T-helper 1 cell treated with Interleukin-12 subunit alpha and Interleukin-12 subunit beta and Interleukin-4 antibody, amounts not matched to agents 30 μg/mL and 1 μg/mL, for 36 hours (primary cell): Measurements from ENCODE around the gene FERMT3.
A peak's percentile ranks its signal among the peaks of the same experiment; 100 is the strongest.

ENCODE experiments used
- H3K27ac Mint-ChIP-seq: one replicate; pipeline ENCODE4 v1.8.0; 2021; ENCODE audit warnings: mild to moderate bottlenecking, mixed read lengths
- H3K27me3 Mint-ChIP-seq: one replicate; pipeline ENCODE4 v1.8.0; 2021; ENCODE audit warnings: low read depth, mixed read lengths
- H3K36me3 Mint-ChIP-seq: one replicate; pipeline ENCODE4 v1.8.0; 2021; ENCODE audit warnings: low read depth, mixed read lengths
- H3K4me1 Mint-ChIP-seq: one replicate; pipeline ENCODE4 v1.8.0; 2021; ENCODE audit warnings: low read depth, mixed read lengths
- H3K4me3 Mint-ChIP-seq: one replicate; pipeline ENCODE4 v1.8.0; 2021; ENCODE audit warnings: mild to moderate bottlenecking, moderate library complexity, mixed read lengths
- H3K9me3 Mint-ChIP-seq: one replicate; pipeline ENCODE4 v1.8.0; 2021; ENCODE audit warnings: mixed read lengths

The FERMT3 gene

DNA sequence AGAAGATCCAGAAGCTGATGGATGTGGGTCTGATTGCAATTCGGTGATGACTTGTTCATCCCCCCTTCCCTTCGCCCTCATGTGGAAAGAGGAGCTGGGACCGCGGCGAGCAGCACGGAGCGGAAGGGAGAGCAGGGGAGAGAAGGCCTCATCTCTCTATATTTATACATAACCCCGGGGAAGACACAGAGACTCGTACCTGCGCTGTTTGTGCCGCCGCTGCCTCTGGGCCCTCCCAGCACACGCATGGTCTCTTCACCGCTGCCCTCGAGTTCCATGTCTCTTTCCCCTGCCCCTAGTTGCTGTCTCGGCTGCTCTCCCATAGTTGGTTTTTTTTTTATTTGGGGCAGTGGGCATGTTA is 2.5 kb upstream of the FERMT3 start:
- Mint-ChIP-seq H3K27me3 (no peaks in the 10 kb centered on the region), H3K36me3 (peaks cover 59% of the 10 kb centered on the region), H3K27ac (peak overlapping the region; percentile 88), H3K9me3 (no peaks in the 10 kb centered on the region), H3K4me1 (peaks cover 25% of the 10 kb centered on the region), H3K4me3 (peak overlapping the region; percentile 28)

DNA sequence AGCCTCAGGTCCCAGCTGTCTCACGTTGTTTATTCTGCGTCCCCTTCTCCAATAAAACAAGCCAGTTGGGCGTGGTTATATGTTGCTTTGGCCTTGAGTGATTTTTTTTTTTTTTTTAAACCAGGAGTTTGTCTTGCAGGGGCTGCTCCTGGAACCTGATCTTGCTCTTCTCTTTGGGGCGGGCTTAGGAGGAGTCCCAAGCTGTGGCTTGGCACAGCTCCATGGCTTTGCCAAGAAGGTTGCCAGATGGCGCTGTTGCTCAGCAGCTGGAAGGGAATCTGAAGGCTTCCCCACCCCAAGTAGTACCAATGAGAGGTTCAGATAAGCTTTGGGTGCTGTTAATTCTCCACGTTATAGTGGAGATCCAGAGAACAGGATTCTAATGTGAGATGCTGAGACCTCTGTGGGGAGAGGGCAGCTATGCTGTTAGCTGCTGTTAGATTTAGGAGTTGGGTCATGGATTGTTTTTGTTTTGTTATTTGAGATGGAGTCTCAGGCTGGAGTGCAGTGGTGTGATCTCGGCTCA is 2.0 kb upstream of the FERMT3 start:
- H3K36me3 Mint-ChIP-seq = peaks cover 62% of the 10 kb centered on the region
- no peaks in the 10 kb centered on the region for H3K27me3 Mint-ChIP-seq
- H3K4me1 Mint-ChIP-seq = peaks cover 28% of the 10 kb centered on the region
- peak overlapping the region; percentile 88 for H3K27ac Mint-ChIP-seq
- peak overlapping the region; percentile 70 for H3K4me3 Mint-ChIP-seq
- H3K9me3 Mint-ChIP-seq = no peaks in the 10 kb centered on the region

DNA sequence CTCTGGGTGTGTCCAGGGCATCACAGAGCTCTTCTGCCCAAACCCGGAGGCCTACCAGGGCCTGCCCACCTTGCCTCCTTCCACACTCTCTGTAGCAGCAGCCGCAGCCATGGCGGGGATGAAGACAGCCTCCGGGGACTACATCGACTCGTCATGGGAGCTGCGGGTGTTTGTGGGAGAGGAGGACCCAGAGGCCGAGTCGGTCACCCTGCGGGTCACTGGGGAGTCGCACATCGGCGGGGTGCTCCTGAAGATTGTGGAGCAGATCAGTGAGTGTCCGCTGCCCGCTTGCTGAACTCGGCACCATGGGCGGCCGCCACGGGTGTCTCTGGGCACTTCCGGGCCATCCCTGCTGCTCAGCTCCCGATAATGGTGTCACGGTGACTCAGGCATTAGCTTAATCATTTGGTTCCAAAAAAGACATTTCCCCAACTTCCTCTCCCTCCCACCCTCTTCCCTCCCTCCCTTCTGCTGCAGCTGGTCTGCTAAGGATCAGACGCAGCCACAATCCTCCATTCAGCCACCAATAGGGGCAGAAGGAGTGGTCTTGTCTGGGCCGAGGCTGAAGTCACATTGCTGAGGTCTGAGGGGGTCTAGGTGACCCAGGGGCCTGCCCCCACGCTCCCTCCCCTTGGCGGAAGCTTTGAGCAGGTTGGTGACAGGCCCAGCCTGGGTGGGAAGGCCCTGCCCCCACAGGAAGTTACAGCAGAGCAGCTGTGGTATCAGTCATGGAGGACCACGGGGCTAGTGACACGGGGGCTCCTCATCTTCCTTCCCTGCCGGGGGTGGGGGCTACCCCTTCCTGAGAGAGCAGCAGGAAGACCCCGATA is 950 bp downstream of the FERMT3 start:
- Mint-ChIP-seq H3K4me3 (peak overlapping the region; percentile 90), H3K27me3 (no peaks in the 10 kb centered on the region), H3K9me3 (no peaks in the 10 kb centered on the region), H3K36me3 (peaks cover 59% of the 10 kb centered on the region), H3K27ac (peak overlapping the region; percentile 95), H3K4me1 (peaks cover 32% of the 10 kb centered on the region)

DNA sequence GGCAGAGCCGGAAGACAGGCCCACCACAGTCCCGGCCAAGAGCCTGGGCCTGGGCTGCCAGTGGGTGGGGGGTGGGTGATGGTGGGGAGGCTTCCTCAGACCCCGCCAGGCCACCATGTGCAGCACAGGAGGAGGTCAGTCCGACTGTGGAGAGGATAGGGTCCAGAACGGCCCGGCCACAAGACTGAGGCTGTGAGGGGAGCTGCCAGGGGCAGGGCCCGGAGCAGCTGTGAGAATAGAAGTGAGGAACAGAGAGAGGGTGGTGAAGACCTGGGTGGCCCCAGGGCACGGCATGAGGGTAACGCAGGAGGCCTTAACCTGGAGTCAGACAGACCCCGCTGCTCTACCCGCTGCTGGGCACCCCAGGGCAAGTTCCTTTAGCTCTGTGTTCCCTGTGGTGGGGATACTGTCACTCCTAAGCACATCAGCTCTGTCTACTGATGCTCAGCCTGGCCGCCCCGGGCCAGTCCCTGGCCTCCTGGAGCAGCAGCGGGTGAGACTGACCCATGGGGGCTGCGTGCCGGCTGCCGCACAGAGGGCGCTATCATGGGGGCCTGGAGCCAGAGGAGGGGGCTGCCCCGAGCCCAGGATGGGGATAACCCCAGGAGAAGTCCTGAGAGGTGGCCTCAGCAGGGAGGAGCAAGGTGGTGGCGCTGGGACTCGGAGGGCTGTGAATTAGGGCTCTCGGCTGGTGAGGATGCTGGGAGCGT is 1.7 kb downstream of the FERMT3 start:
- peak overlapping the region; percentile 90 for H3K4me3 Mint-ChIP-seq
- H3K9me3 Mint-ChIP-seq = no peaks in the 10 kb centered on the region
- H3K27ac Mint-ChIP-seq = peak overlapping the region; percentile 95
- H3K27me3 Mint-ChIP-seq = no peaks in the 10 kb centered on the region
- H3K36me3 Mint-ChIP-seq = peaks cover 53% of the 10 kb centered on the region
- peaks cover 33% of the 10 kb centered on the region for H3K4me1 Mint-ChIP-seq

DNA sequence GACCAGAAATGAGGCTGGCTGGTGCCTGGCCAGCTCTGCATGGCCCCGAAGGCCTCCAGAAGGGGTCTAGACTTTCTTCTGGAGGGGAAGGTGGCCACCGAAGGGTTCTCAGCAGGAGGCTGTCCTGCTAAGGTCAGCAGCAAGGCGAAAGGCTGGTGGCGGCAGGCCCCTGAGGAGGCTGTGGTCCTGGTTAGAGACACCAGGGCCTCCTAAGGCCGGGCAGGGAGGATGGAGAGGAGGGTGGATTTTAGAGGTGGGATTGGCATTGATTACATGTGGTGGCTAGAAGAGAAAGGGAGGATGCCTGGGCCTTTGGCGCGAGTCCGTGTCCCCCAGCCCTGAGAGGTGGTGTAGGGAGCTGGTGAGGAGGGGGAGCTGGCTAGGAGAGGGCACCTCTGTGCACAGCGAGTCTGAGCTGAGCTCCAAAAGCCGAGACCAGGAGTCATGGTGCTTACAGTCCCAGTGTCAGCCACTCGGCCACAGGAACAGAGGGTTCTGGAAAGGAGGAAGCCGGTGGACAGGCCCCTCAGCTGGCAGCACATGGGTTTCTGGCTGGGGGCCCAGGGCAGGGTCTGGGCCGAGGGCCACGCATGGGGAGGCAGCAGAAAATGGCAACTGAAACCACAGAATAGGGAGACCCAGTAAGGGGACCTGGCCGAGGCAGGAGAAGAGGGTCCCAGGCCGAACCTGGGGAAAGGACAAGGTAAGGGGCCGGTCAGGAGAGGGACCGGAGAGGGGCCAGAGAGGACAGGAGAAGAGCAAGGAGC is 2.5 kb downstream of the FERMT3 start:
- H3K36me3 Mint-ChIP-seq = peaks cover 50% of the 10 kb centered on the region
- peaks cover 29% of the 10 kb centered on the region for H3K4me1 Mint-ChIP-seq
- no peaks in the 10 kb centered on the region for H3K27me3 Mint-ChIP-seq
- H3K9me3 Mint-ChIP-seq = no peaks in the 10 kb centered on the region
- peak overlapping the region; percentile 65 for H3K4me3 Mint-ChIP-seq
- H3K27ac Mint-ChIP-seq = peak overlapping the region; percentile 67

DNA sequence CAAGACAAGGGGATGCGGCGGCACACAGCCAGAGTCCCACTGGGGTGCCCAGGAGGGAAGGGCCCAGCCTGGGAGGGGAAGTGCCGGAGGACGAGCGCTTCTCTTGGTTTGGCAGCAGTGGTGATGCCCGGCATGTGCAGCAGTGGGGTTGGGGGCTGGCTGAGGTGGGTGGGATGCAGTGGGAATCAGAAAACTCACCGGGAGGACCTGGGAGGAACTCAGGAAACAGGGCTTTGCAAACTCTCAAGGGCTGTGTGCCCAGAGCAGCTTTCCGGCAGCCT is 3.0 kb downstream of the FERMT3 start:
- Mint-ChIP-seq H3K9me3 (no peaks in the 10 kb centered on the region), H3K4me1 (peaks cover 24% of the 10 kb centered on the region), H3K4me3 (no peak overlapping the region), H3K27me3 (no peaks in the 10 kb centered on the region), H3K27ac (no peak overlapping the region), H3K36me3 (peaks cover 45% of the 10 kb centered on the region)

DNA sequence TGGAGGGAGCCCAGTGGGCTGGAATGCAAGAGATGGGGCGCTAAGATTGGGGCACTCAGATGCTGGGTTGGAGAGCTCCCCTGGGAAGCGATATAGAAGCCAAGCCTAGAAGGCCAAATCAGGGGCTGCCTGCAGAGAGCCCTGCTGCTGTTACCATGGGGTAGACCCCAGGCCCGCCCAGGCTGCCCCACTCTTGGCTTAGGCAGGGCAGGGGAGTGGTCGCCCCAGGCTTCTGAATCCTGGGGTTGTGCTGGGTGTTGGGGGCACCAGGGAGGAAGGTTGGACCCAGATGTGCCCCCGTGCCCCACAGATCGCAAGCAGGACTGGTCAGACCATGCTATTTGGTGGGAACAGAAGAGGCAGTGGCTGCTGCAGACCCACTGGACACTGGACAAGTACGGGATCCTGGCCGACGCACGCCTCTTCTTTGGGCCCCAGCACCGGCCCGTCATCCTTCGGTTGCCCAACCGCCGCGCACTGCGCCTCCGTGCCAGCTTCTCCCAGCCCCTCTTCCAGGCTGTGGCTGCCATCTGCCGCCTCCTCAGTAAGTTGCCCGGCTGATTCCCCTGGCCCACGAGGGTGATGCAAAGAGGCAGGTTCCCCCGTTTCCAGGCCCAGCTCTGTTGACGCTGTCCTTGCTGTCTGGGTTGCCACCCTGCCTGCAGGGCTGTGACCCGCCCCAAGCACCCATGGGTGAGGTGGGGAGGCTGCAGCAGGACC is 3.9 kb downstream of the FERMT3 start:
- Mint-ChIP-seq H3K36me3 (peaks cover 48% of the 10 kb centered on the region), H3K27me3 (no peaks in the 10 kb centered on the region), H3K27ac (peak overlapping the region; percentile 24), H3K4me3 (no peak overlapping the region), H3K4me1 (peaks cover 24% of the 10 kb centered on the region), H3K9me3 (no peaks in the 10 kb centered on the region)

DNA sequence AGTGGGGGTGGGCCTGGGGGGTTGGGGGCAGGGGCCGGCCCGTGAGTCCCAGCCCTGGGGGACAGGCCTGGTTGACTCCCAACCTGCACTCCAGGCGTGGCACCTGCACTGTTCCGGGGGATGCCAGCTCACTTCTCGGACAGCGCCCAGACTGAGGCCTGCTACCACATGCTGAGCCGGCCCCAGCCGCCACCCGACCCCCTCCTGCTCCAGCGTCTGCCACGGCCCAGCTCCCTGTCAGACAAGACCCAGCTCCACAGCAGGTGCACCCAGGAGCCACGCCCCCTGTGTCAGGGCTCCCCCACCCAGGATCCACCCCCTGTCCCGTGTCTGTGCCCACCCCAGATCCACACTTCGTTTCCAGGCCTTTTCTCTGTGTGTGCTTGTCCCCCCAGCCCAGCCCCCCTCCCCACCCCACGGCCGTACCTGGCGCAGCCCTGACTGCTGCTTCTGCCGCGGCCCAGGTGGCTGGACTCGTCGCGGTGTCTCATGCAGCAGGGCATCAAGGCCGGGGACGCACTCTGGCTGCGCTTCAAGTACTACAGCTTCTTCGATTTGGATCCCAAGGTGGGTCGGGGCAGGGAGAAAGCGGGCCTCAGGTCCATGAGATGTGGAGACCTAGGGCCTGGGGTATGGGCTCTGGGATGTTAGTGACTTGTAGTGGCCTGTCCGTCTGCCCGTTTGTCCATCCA is 4.8 kb downstream of the FERMT3 start:
- no peak overlapping the region for H3K27ac Mint-ChIP-seq
- no peaks in the 10 kb centered on the region for H3K27me3 Mint-ChIP-seq
- H3K9me3 Mint-ChIP-seq = no peaks in the 10 kb centered on the region
- H3K36me3 Mint-ChIP-seq = peaks cover 46% of the 10 kb centered on the region
- H3K4me3 Mint-ChIP-seq = no peak overlapping the region
- H3K4me1 Mint-ChIP-seq = peaks cover 19% of the 10 kb centered on the region

DNA sequence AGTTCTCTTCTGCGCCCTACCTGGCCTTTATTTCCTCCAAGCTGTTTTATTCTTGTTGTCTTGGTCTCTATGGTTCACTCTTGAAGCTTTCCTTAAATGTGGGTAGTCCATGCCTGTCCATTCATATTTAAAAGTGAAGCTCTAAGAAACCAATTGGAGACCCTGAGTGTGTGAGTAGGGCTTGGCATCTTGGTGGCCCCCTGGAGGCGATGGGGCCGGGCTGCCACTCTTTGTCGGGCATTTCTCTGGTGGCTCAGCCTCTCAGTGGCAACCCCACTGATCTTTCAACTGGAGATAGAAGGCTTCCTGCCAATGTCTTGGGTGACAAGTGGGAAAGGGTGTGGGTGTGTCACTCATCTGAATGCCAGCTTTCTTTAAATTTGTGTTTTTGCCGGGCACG is 10.4 kb downstream of the FERMT3 start:
- H3K36me3 Mint-ChIP-seq = peaks cover 29% of the 10 kb centered on the region
- no peaks in the 10 kb centered on the region for H3K27me3 Mint-ChIP-seq
- no peak overlapping the region for H3K27ac Mint-ChIP-seq
- no peaks in the 10 kb centered on the region for H3K9me3 Mint-ChIP-seq
- peaks cover 14% of the 10 kb centered on the region for H3K4me1 Mint-ChIP-seq
- H3K4me3 Mint-ChIP-seq = no peak overlapping the region

DNA sequence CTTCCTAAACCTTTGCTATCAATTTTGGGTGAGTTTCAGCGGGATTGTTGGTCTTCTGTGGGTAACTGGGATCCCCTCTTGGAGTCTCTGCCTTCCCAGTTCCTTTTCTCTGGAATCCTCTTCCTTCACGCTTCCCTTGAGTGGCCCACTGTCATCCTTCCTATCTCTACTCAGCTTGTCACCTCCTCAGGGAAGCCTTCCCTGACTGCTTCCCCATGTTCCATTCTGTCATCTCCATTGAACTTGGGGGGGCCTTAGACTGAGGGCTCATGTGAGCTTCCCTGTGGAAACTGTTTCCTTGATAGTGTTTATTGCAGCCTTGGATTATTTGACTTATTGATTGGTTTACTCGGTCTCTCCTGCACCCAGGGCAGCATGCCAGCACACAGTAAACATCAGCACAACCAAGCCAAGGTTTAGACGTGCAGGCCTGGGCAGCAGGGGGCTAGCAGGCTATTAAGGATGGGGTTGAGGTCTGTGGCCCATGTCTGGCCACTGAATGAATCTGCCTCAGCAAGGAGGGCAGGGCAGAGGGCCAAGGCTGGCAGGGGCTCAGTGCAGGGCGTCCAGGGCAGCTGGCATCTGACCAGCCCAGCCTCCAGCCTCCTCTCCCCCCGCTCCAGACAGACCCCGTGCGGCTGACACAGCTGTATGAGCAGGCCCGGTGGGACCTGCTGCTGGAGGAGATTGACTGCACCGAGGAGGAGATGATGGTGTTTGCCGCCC is 12.3 kb downstream of the FERMT3 start:
- no peaks in the 10 kb centered on the region for H3K9me3 Mint-ChIP-seq
- H3K27ac Mint-ChIP-seq = no peak overlapping the region
- no peak overlapping the region for H3K4me3 Mint-ChIP-seq
- H3K4me1 Mint-ChIP-seq = peaks cover 8% of the 10 kb centered on the region
- H3K27me3 Mint-ChIP-seq = no peaks in the 10 kb centered on the region
- H3K36me3 Mint-ChIP-seq = peaks cover 20% of the 10 kb centered on the region

DNA sequence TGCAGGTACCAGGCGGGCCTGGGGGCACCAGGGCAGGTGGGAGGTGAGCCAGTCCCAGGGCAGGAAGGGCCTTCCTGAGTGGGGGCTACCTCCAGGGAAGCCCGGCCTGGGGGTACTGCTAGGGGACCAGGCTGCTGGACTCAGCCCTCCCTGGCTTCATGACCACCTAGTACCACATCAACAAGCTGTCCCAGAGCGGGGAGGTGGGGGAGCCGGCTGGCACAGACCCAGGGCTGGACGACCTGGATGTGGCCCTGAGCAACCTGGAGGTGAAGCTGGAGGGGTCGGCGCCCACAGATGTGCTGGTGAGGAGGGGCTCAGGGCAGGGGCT is 12.8 kb downstream of the FERMT3 start:
- Mint-ChIP-seq H3K27me3 (no peaks in the 10 kb centered on the region), H3K4me3 (no peak overlapping the region), H3K4me1 (peaks cover 8% of the 10 kb centered on the region), H3K9me3 (no peaks in the 10 kb centered on the region), H3K27ac (no peak overlapping the region), H3K36me3 (peaks cover 18% of the 10 kb centered on the region)

DNA sequence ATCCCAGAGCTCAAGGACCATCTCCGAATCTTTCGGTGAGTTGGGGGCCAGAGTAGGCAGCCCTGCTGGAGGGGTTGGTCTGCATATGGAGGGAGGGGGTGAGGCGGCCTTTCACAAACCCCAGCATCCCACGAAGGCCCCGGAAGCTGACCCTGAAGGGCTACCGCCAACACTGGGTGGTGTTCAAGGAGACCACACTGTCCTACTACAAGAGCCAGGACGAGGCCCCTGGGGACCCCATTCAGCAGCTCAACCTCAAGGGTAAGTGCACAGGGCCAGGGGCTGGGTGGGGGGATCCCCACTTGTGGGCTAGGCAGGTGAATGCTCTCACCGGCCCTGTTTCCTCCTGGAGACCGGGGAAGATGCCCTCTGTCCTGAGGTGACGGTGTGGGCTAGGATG is 13.2 kb downstream of the FERMT3 start:
- H3K4me1 Mint-ChIP-seq = peaks cover 8% of the 10 kb centered on the region
- H3K9me3 Mint-ChIP-seq = no peaks in the 10 kb centered on the region
- no peaks in the 10 kb centered on the region for H3K27me3 Mint-ChIP-seq
- no peak overlapping the region for H3K4me3 Mint-ChIP-seq
- H3K36me3 Mint-ChIP-seq = peaks cover 18% of the 10 kb centered on the region
- no peak overlapping the region for H3K27ac Mint-ChIP-seq

DNA sequence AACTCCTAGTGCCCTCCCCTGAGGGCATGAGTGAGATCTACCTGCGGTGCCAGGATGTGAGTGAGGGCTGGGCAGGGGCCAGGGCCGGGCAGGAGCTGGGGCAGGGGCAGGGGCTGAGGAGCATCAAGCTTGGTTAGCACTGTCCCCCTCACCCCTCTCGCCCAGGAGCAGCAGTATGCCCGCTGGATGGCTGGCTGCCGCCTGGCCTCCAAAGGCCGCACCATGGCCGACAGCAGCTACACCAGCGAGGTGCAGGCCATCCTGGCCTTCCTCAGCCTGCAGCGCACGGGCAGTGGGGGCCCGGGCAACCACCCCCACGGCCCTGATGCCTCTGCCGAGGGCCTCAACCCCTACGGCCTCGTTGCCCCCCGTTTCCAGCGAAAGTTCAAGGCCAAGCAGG is 13.8 kb downstream of the FERMT3 start:
- Mint-ChIP-seq H3K27ac (no peak overlapping the region), H3K9me3 (no peaks in the 10 kb centered on the region)

More for the DNA sequence above, 13.8 kb downstream of the FERMT3 start:
- H3K4me3 Mint-ChIP-seq = no peak overlapping the region
- no peaks in the 10 kb centered on the region for H3K27me3 Mint-ChIP-seq
- peaks cover 9% of the 10 kb centered on the region for H3K4me1 Mint-ChIP-seq
- peaks cover 12% of the 10 kb centered on the region for H3K36me3 Mint-ChIP-seq
